Ovary (tissue), 9 donors: ENCODE measurements around the gene SETX. TPM values are rescaled to one million over a fixed set of nuclear protein-coding genes. Genes with fewer than 3 reads are reported as not detected.
"Not testable (repeated sequence)": the region's sequence is repeated elsewhere in the genome, so short reads cannot be mapped to it uniquely, and the experiment has no call there.

Experiments
- DNase-seq, 5 donors: peaks; one replicate each; pipeline ENCODE4 v3.0.0-alpha.2; 2019 to 2020
- H3K27ac ChIP-seq, 2 donors: fragments of 200-600 bp; one replicate each; pipeline versions ENCODE4 v1.5.1 to v1.8.0; 2019 to 2022
- H3K27me3 ChIP-seq: fragments of 200-600 bp; one replicate; pipeline ENCODE4 v1.8.0; 2022
- H3K36me3 ChIP-seq: fragments of 200-600 bp; sonication (generic); one replicate; pipeline ENCODE4 v1.5.1; 2019
- H3K4me1 ChIP-seq: one replicate; pipeline ENCODE4 v1.8.1; 2013; ENCODE audit warnings: mild to moderate bottlenecking, moderate library complexity; ENCODE audit not compliant: insufficient read depth
- H3K4me3 ChIP-seq: fragments of 200-600 bp; sonication (generic); one replicate; pipeline ENCODE4 v1.5.1; 2017
- H3K9me3 ChIP-seq, 2 donors: fragments of 200-600 bp in 1 of 2; sonication (generic) in 1 of 2; one replicate each; pipeline versions ENCODE4 v1.5.1 to v1.8.1; 2013 to 2019; ENCODE audit warnings: mild to moderate bottlenecking in 1 of 2, moderate library complexity in 1 of 2
- CTCF ChIP-seq, 3 donors: fragments of 450-650 bp in 2 of 3; fragments of 200-600 bp in 1 of 3; IDR thresholded peaks; one replicate each; pipeline versions ENCODE4 v1.5.1 to v1.8.0; 2016 to 2022; ENCODE audit warnings: antibody characterized with exemption in 3 of 3, mild to moderate bottlenecking in 1 of 3
- EP300 ChIP-seq: sonication (generic); formaldehyde crosslinking; IDR thresholded peaks from one replicate; pipeline ENCODE4 v1.6.1; 2017; ENCODE audit warnings: antibody characterized with exemption
- POLR2A ChIP-seq: fragments of 450-650 bp; IDR thresholded peaks from one replicate; pipeline ENCODE4 v1.6.1; 2017; ENCODE audit warnings: antibody characterized with exemption, mild to moderate bottlenecking, moderate library complexity
- WGBS, 3 donors: extraction: QIAGEN DNeasy Blood & Tissue Kit in 1 of 3; methylation state at CpG; one replicate each; pipeline versions ENCODE4 v1.1.5 to v1.1.7; 2013 to 2017; 5-methylcytosine and 5-hydroxymethylcytosine counted together
- intact Hi-C, 4 donors: fragments of 100-400 bp; cut with DNase I; formaldehyde crosslinking; loops; one replicate each; pipeline versions ENCODE4 v1.11.0 to v1.15.1; 2022 to 2023
- polyA plus RNA-seq, 2 donors: library from polyadenylated mRNA; stranded (reverse); fragments of 200-250 nt in 1 of 2; fragments of 350-450 nt in 1 of 2; fragmentation: Illumina TruSeq in 1 of 2; extraction: RNeasy Lipid Tissue Mini Kit (QIAGEN cat#74804) in 1 of 2; gene quantifications; one replicate each; pipeline ENCODE4 v1.2.3, GENCODE V29; 2013 to 2014
- total RNA-seq, 7 donors: library from RNA; depleted of rRNA in 2 of 7; stranded (reverse); fragments of >200 nt in 2 of 7; fragmentation: NEBNext Ultra II Directional in 3 of 7; extraction: Animal tissue kit (Norgen Biotek cat#: 25700) in 3 of 7; gene quantifications; one replicate each; pipeline versions ENCODE4 v1.1.0 to v1.2.4, GENCODE V29; 2016 to 2023
- donor health status: DM: no; HTN: no; CAD: no; lungs with moderate emphysema.
- donor health status: DM: no; HTN: no; CAD: no.
- donor health status: Bipolar disorder and iron deficiency.
- donor health status: DM: yes; HTN: yes; CAD: no.
- donor health status: DM: no; HTN: no; CAD: no.
- donor health status: DM: yes; HTN: yes; CAD: no.

Gene SETX
- total and polyA plus RNA-seq, 9 donors = 19.9 to 51.9 (median 40.8) TPM

- no peaks in the 10 kb centered on the region for H3K36me3 ChIP-seq
- H3K27me3 ChIP-seq = no peaks in the 10 kb centered on the region
- intact Hi-C loops = no loop called here
- DNase-seq = no peak
- no peaks in the 10 kb centered on the region for H3K9me3 ChIP-seq
- 81 to 83% (median 82%) methylated on average over 7 of the region's 7 CpGs for WGBS, 3 donors
- no peak overlapping the region for H3K4me3 ChIP-seq
- H3K4me1 ChIP-seq = no peaks in the 10 kb centered on the region
- TF ChIP-seq CTCF (IDR thresholded peaks at IDR 0.05) (no peak), POLR2A (no peak), EP300 (no peak)
- H3K27ac ChIP-seq = no peak overlapping the region
Observed at GRCh38 chr9:132283863-132284262, 70.9 kb downstream of the SETX start.

- DNase-seq = no peak
- 45 to 55% (median 50%) methylated on average over 4 of the region's 4 CpGs for WGBS, 3 donors
- H3K27ac ChIP-seq = no peak overlapping the region
- H3K4me1 ChIP-seq = no peaks in the 10 kb centered on the region
- no peak overlapping the region for H3K4me3 ChIP-seq
- TF ChIP-seq EP300 (no peak), CTCF (IDR thresholded peaks at IDR 0.05) (no peak), POLR2A (no peak)
- intact Hi-C loops = no loop called here
- H3K27me3 ChIP-seq = no peaks in the 10 kb centered on the region
- no peaks in the 10 kb centered on the region for H3K9me3 ChIP-seq
- no peaks in the 10 kb centered on the region for H3K36me3 ChIP-seq
Observed at GRCh38 chr9:132283165-132283564, 71.6 kb downstream of the SETX start.

GRCh38 chr9:132274861-132275260 is 79.9 kb downstream of the SETX start:
- intact Hi-C loops = no loop called here
- peaks cover 2% of the 10 kb centered on the region for H3K36me3 ChIP-seq
- TF ChIP-seq EP300 (no peak), CTCF (IDR thresholded peaks at IDR 0.05) (no peak), POLR2A (no peak)

GRCh38 chr9:132269704-132270516 is 84.9 kb downstream of the SETX start:
- H3K36me3 ChIP-seq, DNase-seq, H3K9me3 ChIP-seq, H3K27me3 ChIP-seq, H3K27ac ChIP-seq, H3K4me1 ChIP-seq, H3K4me3 ChIP-seq: not testable (repeated sequence)
- intact Hi-C loops = loop anchor here in 2 of 4 donors (2.0 kb wide), 1 partner anchor 507 kb away; no protein-coding TSS in a partner anchor
- 76 to 80% (median 79%) methylated on average over 10 to 13 of the region's 16 CpGs for WGBS, 3 donors

More at GRCh38 chr9:132274861-132275260, 79.9 kb downstream of the SETX start:
- Histone ChIP-seq H3K27me3 (no peaks in the 10 kb centered on the region), H3K4me1 (no peaks in the 10 kb centered on the region), H3K27ac (no peak overlapping the region), H3K9me3 (no peaks in the 10 kb centered on the region), H3K4me3 (no peak overlapping the region)
- DNase-seq = no peak
- WGBS, 3 donors = 89 to 92% (median 92%) methylated on average over 2 of the region's 2 CpGs

- WGBS, 3 donors = 42 to 46% (median 45%) methylated on average over 10 of the region's 10 CpGs
- no peaks in the 10 kb centered on the region for H3K4me1 ChIP-seq
- H3K27ac ChIP-seq = no peak overlapping the region
- no peaks in the 10 kb centered on the region for H3K36me3 ChIP-seq
- peak; percentile 48 to 81 (median 70) for DNase-seq
- TF ChIP-seq CTCF (IDR thresholded peaks at IDR 0.05) (peak; percentile 63 to 75 (median 64)), EP300 (no peak)
- H3K27me3 ChIP-seq = no peaks in the 10 kb centered on the region
- no peaks in the 10 kb centered on the region for H3K9me3 ChIP-seq
- H3K4me3 ChIP-seq = no peak overlapping the region
- intact Hi-C loops = loop anchor here in 2 of 4 donors (2.0 kb wide), 1 partner anchor 506 kb away; no protein-coding TSS in a partner anchor
Observed at GRCh38 chr9:132268725-132269352, 85.9 kb downstream of the SETX start.
